PC-9 (cell line): ENCODE measurements around the gene MICALL1. TPM values are rescaled to one million over a fixed set of nuclear protein-coding genes. Genes with fewer than 3 reads are reported as not detected.

Experiments
- BruUV-seq: library from RNA; stranded (reverse); fragments of 400-500 nt; replicated peaks from 2 replicates; lab custom pipeline; 2021; lab: Mats Ljungman, UMichigan
- CTCF ChIA-PET: fragments of 300-600 bp; sonication (Branson Sonifier 250); formaldehyde crosslinking; loops from one replicate; lab custom pipeline; 2022; ENCODE audit warnings: antibody characterized with exemption; lab: Charles Lee
- POLR2A ChIA-PET: fragments of 300-600 bp; sonication (Branson Sonifier 250); formaldehyde crosslinking; loops from one replicate; lab custom pipeline; 2022; ENCODE audit warnings: antibody characterized with exemption; ENCODE audit not compliant: unreplicated experiment; lab: Charles Lee
- DNase-seq, 2 experiments: peaks; one replicate each; pipeline versions ENCODE4 v3.0.0 to v3.0.0-alpha.2; 2015 to 2022; ENCODE audit warnings: mixed read lengths in 1 of 2
- H2AFZ ChIP-seq: fragments of 200-600 bp; sonication (generic); 2 replicates; pipeline ENCODE4 v1.8.1; 2017; ENCODE audit warnings: antibody characterized with exemption
- H3F3A ChIP-seq: fragments of 200-600 bp; sonication (generic); 2 replicates; pipeline ENCODE4 v1.8.1; 2017; ENCODE audit warnings: antibody characterized with exemption, mild to moderate bottlenecking, low read depth; ENCODE audit not compliant: insufficient read depth
- H3K27ac ChIP-seq: fragments of 200-600 bp; sonication (generic); 2 replicates; pipeline ENCODE4 v1.6.1; 2016; ENCODE audit warnings: mixed run types
- H3K27me3 ChIP-seq: fragments of 200-600 bp; sonication (generic); 2 replicates; pipeline ENCODE4 v1.6.1; 2016; ENCODE audit warnings: low read depth, mixed run types; ENCODE audit not compliant: insufficient read depth
- H3K36me3 ChIP-seq: fragments of 200-600 bp; sonication (generic); 2 replicates; pipeline ENCODE4 v1.6.1; 2016; ENCODE audit warnings: low read depth, mixed run types
- H3K4me1 ChIP-seq: fragments of 200-600 bp; sonication (generic); replicated peaks from 2 replicates; pipeline ENCODE4 v1.6.1; 2016; ENCODE audit warnings: mixed run types; ENCODE audit not compliant: insufficient read depth
- H3K4me2 ChIP-seq: fragments of 200-600 bp; sonication (generic); 2 replicates; pipeline ENCODE4 v1.6.1; 2017; ENCODE audit warnings: mixed run types
- H3K4me3 ChIP-seq: fragments of 200-600 bp; sonication (generic); 2 replicates; pipeline ENCODE4 v1.6.1; 2016; ENCODE audit warnings: mixed run types
- H3K79me2 ChIP-seq: fragments of 200-600 bp; sonication (generic); 2 replicates; pipeline ENCODE4 v1.6.1; 2017; ENCODE audit warnings: low read depth, mixed run types
- H3K9me2 ChIP-seq: fragments of 200-600 bp; sonication (generic); 2 replicates; pipeline ENCODE4 v1.8.1; 2017; ENCODE audit warnings: mild to moderate bottlenecking; ENCODE audit not compliant: insufficient read depth
- H3K9me3 ChIP-seq: fragments of 200-600 bp; sonication (generic); 2 replicates; pipeline ENCODE4 v1.8.1; 2016; ENCODE audit warnings: low read depth; ENCODE audit not compliant: insufficient read depth
- H4K20me1 ChIP-seq: fragments of 200-600 bp; sonication (generic); 2 replicates; pipeline ENCODE4 v1.8.1; 2017; ENCODE audit not compliant: insufficient read depth
- CTCF ChIP-seq: fragments of 200-600 bp; sonication (generic); conservative IDR thresholded peaks from 2 replicates; pipeline ENCODE4 v1.6.1; 2017; ENCODE audit warnings: mixed run types, antibody characterized with exemption, mild to moderate bottlenecking, moderate library complexity
- EZH2 ChIP-seq: fragments of 200-600 bp; sonication (generic); IDR thresholded peaks from 2 replicates; pipeline ENCODE4 v1.8.0; 2017; ENCODE audit warnings: antibody characterized with exemption, low read depth
- intact Hi-C: fragments of 100-400 bp; cut with micrococcal nuclease; formaldehyde crosslinking; loops from one replicate; pipeline ENCODE4 v1.10.0; 2022; ENCODE audit not compliant: unreplicated experiment
- total RNA-seq: library from RNA; stranded (reverse); gene quantifications from 2 replicates; pipeline ENCODE4 v1.2.3, GENCODE V29; 2021

The MICALL1 gene
- total RNA-seq, 1 experiment from 2014 or later, result 113 TPM

- CTCF ChIA-PET, result no interaction called here
- Histone ChIP-seq H3K9me2 (no peaks in the 10 kb centered on the region), H3K9me3 (no peaks in the 10 kb centered on the region), H3K27ac (no peak overlapping the region), H3F3A (peaks cover 9% of the 10 kb centered on the region; the same call in 1 of the 2 replicates), H3K4me3 (no peak overlapping the region), H3K79me2 (no peaks in the 10 kb centered on the region), H3K4me1 (no peaks in the 10 kb centered on the region), H4K20me1 (peaks cover 18% of the 10 kb centered on the region; the same call in 1 of the 2 replicates), H3K27me3 (no peaks in the 10 kb centered on the region), H3K4me2 (no peak overlapping the region), H2AFZ (no peak overlapping the region), H3K36me3 (peaks cover 44% of the 10 kb centered on the region)
- no peak for DNase-seq
- BruUV-seq, result no TSS peak
- POLR2A ChIA-PET, result no interaction called here
- intact Hi-C loops, result no loop called here
- TF ChIP-seq EZH2 (no peak), CTCF (no peak)
These were observed 12.6 kb downstream of the MICALL1 start for GRCh38 chr22:37918580-37919270.

GRCh38 chr22:37920126-37920525 is 14.0 kb downstream of the MICALL1 start:
- Histone ChIP-seq H3K27me3 (no peaks in the 10 kb centered on the region), H3K4me3 (no peak overlapping the region), H3K79me2 (no peaks in the 10 kb centered on the region), H3K9me2 (no peaks in the 10 kb centered on the region), H3K36me3 (peaks cover 47% of the 10 kb centered on the region), H3F3A (peaks cover 9% of the 10 kb centered on the region; the same call in 1 of the 2 replicates), H4K20me1 (peaks cover 25% of the 10 kb centered on the region; the same call in 1 of the 2 replicates), H3K9me3 (no peaks in the 10 kb centered on the region), H3K4me1 (no peaks in the 10 kb centered on the region), H2AFZ (no peak overlapping the region), H3K4me2 (no peak overlapping the region), H3K27ac (no peak overlapping the region)
- no peak for TF ChIP-seq CTCF
- no peak for TF ChIP-seq EZH2
- CTCF ChIA-PET, result no interaction called here
- intact Hi-C loops, result no loop called here
- POLR2A ChIA-PET, result no interaction called here
- no peak for DNase-seq
- no TSS peak for BruUV-seq

GRCh38 chr22:37922191-37922590 is 16.1 kb downstream of the MICALL1 start:
- Histone ChIP-seq H3K79me2 (no peaks in the 10 kb centered on the region), H3K9me2 (no peaks in the 10 kb centered on the region), H4K20me1 (peaks cover 35% of the 10 kb centered on the region), H3K36me3 (peaks cover 45% of the 10 kb centered on the region), H3F3A (peaks cover 9% of the 10 kb centered on the region), H2AFZ (no peak overlapping the region), H3K9me3 (no peaks in the 10 kb centered on the region), H3K27ac (no peak overlapping the region), H3K4me2 (no peak overlapping the region), H3K4me1 (no peaks in the 10 kb centered on the region), H3K4me3 (no peak overlapping the region), H3K27me3 (no peaks in the 10 kb centered on the region)
- DNase-seq, result no peak
- ChIA-PET CTCF (no interaction called here), POLR2A (no interaction called here)
- intact Hi-C loops, result no loop called here
- TF ChIP-seq EZH2, result no peak
- TF ChIP-seq CTCF, result no peak
- BruUV-seq, result no TSS peak
